C4-2B (cell line): ENCODE data around the gene RBPJL.
A peak's percentile ranks its signal among the peaks of the same experiment; 100 is the strongest.

ENCODE experiments used
- H3K27ac ChIP-seq: fragments of 450-650 bp; 2 replicates; pipeline ENCODE4 v1.5.1; 2017
- ZFX ChIP-seq: fragments of 450-650 bp; IDR thresholded peaks from 2 replicates; pipeline ENCODE4 v1.6.1; 2017
- TF ChIP-seq, protein P1 (sequence below): fragments of 450-650 bp; conservative IDR thresholded peaks from 2 replicates; pipeline ENCODE4 v1.5.1; 2017; ENCODE audit warnings: mild to moderate bottlenecking

The RBPJL gene

DNA sequence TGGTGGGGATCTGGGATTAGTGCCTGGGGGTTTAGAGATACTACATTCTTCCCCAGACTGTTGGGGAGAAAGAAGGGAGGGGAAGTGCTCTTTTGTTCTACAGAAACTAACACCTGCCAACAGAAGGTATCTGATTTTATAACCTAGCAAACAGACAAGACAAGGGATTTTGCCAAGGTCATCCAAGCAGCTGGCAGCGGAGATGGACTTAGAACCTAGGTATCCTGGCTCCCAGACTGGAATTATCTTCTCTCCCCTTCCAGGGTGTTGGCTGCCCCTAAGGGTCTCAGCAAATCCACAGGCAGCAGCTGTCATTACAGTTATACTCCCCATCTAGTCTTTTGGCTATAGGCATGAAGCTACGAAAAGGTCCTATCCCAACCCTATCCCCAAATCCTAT is 33.2 kb downstream of the RBPJL start:
- TF ChIP-seq ZFX = no peak
- TF ChIP-seq, protein P1, sequence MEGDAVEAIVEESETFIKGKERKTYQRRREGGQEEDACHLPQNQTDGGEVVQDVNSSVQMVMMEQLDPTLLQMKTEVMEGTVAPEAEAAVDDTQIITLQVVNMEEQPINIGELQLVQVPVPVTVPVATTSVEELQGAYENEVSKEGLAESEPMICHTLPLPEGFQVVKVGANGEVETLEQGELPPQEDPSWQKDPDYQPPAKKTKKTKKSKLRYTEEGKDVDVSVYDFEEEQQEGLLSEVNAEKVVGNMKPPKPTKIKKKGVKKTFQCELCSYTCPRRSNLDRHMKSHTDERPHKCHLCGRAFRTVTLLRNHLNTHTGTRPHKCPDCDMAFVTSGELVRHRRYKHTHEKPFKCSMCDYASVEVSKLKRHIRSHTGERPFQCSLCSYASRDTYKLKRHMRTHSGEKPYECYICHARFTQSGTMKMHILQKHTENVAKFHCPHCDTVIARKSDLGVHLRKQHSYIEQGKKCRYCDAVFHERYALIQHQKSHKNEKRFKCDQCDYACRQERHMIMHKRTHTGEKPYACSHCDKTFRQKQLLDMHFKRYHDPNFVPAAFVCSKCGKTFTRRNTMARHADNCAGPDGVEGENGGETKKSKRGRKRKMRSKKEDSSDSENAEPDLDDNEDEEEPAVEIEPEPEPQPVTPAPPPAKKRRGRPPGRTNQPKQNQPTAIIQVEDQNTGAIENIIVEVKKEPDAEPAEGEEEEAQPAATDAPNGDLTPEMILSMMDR = no peak
- H3K27ac ChIP-seq = peak overlapping the region; percentile 86

DNA sequence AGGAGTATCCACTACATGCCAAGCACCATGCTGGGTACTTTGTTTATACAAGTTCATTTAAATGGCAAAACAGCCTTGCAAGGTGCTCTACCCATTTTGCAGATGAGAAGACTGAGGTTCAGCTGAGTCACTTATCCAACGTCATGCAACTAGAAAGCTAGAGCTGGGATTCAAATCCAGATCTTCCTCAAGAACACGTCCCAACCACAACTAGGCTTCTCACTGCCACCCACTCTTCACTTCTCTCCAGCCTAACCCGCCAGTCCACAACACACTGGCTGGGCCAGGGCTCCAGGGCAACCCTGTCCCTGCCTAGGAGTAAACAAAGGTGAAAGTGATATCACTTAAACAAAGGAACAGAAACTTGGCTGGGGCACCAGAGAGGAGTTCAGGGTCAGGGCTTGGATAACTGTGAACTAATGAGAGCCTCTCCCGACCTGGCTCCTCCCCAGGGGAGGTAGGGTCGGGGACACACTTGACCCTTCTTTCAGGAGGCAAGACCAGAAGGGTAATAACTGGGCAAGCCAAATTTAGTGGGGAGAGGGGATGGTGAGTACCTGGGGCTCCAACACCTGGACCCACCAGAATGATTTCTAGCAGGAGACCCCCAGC is 33.7 kb downstream of the RBPJL start:
- TF ChIP-seq ZFX = no peak
- TF ChIP-seq, protein P1 = no peak
- peak overlapping the region; percentile 86 for H3K27ac ChIP-seq

DNA sequence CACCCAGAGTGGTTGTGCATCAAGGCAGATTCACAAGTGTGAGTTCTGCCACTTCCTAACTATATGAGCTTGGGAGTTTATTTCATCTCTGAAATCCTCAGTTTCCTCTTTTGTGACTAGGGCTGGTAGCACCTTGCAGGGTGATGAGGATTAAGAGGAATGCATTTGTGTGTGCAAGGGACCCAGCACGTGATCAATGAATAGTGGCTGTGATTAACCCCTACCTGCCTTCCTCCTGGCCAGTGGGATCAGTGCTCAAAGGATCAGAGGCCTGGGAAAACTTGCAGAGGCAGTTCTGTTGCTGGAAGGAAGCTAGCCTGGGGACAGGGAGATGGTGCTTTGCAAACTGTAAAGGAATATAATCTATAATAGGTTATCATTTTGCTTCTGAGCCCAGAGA is 34.3 kb downstream of the RBPJL start:
- no peak for TF ChIP-seq ZFX
- TF ChIP-seq, protein P1 = no peak
- H3K27ac ChIP-seq = peak overlapping the region; percentile 86

DNA sequence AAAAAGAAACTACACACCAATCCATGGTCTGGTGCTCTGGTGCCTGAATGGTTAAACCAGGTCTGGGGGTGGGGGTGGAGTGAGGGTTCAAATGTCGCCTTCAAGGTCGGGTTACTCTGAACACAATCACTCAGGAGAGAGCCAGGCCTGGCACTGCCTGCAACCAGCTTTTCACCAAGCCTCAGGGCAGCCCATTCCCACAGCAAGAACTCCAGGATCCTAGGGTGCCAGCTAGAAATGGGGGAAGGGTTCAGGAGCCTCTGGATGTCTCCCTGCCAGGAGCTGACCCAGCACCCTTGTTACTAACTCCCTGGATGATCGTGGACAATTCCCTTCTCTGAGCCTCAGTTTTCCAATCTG is 34.9 kb downstream of the RBPJL start:
- TF ChIP-seq, protein P1 = no peak
- TF ChIP-seq ZFX = no peak
- peak overlapping the region; percentile 86 for H3K27ac ChIP-seq

DNA sequence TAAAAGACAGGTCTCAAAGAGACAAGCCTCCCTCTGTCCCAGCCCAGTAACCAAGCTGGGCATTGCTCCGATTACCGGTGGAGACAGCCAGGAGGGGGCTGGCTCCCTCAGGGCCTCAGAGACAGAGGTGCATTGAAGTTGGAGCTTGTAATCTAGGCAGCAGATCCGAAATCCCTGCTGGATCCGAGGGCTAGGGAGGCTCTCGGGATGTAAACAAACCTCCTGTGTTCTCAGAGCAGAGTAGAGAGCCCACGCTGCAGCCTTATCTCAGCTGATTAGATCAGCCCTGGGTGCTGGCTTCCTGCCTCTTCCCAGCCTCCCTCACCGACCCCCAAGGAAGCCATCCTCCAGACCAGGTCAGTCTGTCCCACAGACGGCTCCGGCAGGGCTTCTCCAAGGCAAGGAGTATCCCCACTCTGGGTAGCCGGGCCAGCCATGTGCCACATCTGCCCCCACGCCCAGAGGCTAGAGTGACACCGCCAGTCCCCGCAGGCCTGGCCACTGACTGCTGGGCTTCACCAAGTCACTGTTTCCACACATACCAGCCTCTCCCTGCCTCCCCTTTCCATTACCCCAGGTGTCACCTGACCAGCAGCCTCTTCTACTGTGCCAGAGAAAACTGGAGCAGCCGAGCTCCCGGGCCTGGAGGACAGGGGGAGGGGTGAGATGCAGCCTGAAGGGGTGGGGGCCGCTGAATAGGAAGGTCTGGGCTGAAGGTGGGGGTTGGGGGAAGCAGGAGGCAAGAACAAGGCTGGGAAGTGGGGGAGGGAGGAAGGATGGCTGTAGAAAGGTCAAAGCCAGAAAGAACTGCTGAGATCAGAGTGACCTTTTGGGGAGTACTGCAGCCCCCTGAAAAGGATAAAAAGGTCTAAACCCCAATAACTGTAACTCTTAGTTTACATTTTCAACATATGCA is 35.6 kb downstream of the RBPJL start:
- TF ChIP-seq, protein P1 = no peak
- no peak for TF ChIP-seq ZFX
- peak overlapping the region; percentile 86 for H3K27ac ChIP-seq

DNA sequence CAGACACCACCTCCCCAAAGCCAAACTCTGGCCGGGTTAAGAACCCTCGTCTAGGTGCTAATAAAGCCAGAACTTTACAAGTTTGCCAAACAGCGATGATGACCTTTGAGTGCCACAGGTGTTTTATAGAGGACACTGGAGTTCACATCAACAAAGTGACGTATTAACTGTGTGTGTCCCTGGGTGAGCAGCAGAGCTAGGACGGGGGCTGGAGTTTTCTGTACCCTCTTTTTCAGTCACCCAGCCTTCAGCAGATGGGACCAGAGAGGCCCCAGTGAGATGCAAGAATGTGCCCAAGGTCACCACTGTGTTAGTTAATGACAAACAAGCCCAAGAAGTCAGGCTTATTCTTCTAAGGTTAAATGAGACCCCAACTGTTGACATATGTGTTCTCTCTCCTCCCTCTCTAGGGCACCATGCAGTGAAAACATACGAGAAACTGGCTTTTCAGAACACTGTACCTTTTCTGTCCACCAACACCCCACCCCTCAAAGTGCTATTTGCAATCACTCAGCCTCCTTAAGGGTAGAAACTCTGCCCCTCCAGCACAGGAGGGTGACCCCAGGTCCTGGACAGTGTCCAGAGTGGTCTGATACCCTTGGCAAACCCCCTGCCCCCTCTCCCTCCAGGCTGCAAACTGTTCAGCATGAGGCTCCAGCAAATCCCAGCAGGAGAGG is 36.4 kb downstream of the RBPJL start:
- no peak for TF ChIP-seq ZFX
- TF ChIP-seq, protein P1 = no peak
- H3K27ac ChIP-seq = peak overlapping the region; percentile 86
